NB4 (cell line): ENCODE measurements around the gene STAB1.

Experiments
- DNase-seq: peaks from one replicate; pipeline ENCODE4 v3.0.0; 2010; ENCODE audit warnings: low read depth
- H3K4me3 ChIP-seq: one replicate; pipeline ENCODE4 v1.5.1; 2011; ENCODE audit warnings: mild to moderate bottlenecking, low read depth, low read length, moderate library complexity
- MYC ChIP-seq: IDR thresholded peaks from 2 replicates; pipeline ENCODE4 v1.6.1; 2011; ENCODE audit warnings: low read depth, low read length
- POLR2A ChIP-seq: IDR thresholded peaks from 2 replicates; pipeline ENCODE4 v1.6.1; 2011; ENCODE audit warnings: mild to moderate bottlenecking; ENCODE audit not compliant: insufficient read length; ENCODE audit errors: extremely low read depth
- TF ChIP-seq, protein P1 (sequence below): IDR thresholded peaks from 2 replicates; pipeline ENCODE4 v1.6.1; 2011; ENCODE audit warnings: low read depth, low read length
- TF ChIP-seq, protein P2 (sequence below): IDR thresholded peaks from one replicate; pipeline ENCODE4 v1.5.1; 2012; ENCODE audit warnings: low read depth, low read length

The STAB1 gene

DNA sequence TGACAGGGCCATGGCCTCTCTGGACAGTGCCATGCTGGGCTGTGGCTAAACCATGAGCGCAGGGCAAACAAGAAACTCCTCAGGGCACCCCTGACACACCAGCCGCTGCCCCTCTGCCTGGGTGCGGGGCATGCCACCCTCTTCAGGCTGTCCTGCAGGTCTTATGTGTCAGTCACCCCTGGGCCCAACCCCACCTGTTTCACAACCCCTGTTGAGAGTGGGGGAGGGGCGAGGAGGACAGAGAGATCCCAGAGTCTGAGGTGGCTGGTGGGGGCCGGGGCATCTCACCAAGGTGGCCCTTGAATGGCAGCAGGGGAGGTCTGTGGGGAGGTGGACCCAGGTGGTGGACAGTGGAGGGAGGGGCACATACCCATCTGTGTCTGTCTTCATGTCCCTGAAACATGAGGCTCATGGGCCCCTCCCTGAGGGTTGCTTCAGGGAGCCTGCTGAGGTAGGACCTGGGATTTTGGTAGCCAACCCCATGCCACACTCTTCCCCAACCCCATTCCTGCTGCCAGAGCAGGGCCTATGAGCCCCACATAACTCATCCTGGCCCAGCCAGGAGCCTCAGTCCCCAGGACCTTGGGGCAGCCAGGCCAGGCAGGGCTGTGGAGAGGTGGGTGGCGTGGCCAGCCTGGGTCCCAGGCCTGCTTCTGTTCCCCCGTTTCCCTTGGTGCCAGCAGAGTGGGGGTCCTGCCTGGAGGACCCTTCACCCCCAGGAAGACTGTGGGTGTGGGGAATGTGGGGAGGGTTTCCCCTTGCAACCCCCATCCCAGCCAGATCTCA lies 1.7 kb upstream of the STAB1 start:
- DNase-seq = peak; percentile 45
- TF ChIP-seq, protein P1, sequence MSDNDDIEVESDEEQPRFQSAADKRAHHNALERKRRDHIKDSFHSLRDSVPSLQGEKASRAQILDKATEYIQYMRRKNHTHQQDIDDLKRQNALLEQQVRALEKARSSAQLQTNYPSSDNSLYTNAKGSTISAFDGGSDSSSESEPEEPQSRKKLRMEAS = no peak
- TF ChIP-seq MYC = no peak
- TF ChIP-seq, protein P2, sequence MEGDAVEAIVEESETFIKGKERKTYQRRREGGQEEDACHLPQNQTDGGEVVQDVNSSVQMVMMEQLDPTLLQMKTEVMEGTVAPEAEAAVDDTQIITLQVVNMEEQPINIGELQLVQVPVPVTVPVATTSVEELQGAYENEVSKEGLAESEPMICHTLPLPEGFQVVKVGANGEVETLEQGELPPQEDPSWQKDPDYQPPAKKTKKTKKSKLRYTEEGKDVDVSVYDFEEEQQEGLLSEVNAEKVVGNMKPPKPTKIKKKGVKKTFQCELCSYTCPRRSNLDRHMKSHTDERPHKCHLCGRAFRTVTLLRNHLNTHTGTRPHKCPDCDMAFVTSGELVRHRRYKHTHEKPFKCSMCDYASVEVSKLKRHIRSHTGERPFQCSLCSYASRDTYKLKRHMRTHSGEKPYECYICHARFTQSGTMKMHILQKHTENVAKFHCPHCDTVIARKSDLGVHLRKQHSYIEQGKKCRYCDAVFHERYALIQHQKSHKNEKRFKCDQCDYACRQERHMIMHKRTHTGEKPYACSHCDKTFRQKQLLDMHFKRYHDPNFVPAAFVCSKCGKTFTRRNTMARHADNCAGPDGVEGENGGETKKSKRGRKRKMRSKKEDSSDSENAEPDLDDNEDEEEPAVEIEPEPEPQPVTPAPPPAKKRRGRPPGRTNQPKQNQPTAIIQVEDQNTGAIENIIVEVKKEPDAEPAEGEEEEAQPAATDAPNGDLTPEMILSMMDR = no peak
- no peak overlapping the region for H3K4me3 ChIP-seq

DNA sequence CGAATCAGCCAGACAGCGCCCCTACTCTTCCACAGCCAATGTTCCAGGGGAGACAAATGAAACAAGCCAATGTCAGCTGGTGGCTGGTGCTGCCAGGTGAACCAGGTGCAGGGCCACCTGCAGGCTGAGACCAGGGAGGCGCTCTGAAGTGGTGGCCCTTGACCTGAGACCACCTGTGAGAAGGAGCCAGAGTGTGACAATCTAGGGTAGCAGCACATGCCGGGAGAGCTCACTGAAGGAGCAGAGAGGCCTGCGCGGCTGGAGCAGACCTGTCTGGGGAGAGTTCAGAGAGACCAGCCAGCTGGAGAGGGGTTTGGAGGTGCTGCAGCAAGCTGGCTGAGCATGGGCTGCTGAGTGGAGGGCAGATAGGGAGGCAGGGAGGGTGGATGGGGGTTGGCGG lies 693 bp upstream of the STAB1 start:
- no peak for DNase-seq
- no peak overlapping the region for H3K4me3 ChIP-seq
- TF ChIP-seq, protein P2 = no peak
- TF ChIP-seq POLR2A = no peak
- TF ChIP-seq, protein P1 = no peak
- TF ChIP-seq MYC = no peak

DNA sequence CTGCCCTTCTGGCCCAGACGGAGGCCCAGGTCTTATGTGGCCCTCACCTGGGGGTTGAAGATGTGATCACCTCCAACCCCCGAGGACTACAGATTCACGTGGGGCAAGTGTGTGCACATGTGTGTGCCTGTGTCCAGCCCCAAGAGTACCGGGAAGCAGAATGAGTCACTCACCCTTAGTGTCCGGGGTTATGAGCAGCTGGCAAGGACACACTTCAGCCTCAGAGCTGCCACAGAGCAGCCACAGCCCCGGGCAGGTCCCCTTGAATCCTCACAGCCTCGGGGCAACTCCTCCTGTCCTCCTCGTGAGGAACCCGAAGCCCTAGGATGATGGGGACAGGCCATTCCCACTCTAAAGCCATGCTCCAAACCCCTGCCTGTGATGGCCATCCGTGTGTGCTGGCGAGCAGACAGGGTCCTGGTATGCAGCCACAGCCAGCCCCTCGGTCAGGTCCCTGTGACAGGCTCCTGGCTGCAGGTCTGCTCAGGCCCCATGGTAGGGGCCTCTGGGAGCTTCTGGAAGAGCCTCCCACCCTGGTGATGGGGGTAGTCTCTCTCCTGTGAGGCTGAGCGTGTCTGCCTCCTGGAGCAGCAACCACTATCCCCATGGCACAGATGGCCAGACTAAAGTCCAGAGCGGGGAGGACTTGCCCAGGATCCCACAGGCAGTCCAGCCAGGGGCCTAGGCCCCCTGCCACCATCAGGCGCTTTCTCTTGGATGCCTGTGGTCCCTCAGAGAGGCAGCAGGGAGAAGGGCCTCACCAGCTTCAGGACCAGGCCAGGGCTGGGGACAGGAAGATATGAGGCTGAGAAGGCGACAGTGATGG lies 852 bp downstream of the STAB1 start:
- DNase-seq = peak; percentile 71
- H3K4me3 ChIP-seq = peak overlapping the region; percentile 66
- TF ChIP-seq, protein P1 = peak; percentile 70
- TF ChIP-seq POLR2A = no peak

GRCh38 chr3:52498137-52499054 lies 3.3 kb downstream of the STAB1 start:
- peak overlapping the region; percentile 39 for H3K4me3 ChIP-seq
- DNase-seq = peak; percentile 98
- TF ChIP-seq, protein P1 = peak; percentile 66
- TF ChIP-seq POLR2A (no peak), MYC (peak; percentile 51)

DNA sequence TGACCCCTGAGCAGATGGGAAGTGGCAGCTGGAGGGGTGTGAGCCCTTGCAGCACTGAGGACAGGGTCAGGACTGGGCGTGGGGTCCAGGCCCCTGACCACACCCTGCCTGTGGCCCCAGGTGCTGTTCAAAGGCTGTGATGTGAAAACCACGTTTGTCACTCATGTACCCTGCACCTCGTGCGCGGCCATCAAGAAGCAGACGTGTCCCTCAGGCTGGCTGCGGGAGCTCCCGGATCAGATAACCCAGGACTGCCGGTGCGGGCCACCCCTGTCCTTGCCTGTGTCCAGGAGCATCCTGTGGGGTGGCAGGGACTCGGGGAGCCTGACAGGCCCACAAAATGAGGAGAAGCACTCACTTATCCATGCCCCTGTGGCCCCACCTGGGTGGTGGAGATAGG lies 5.9 kb downstream of the STAB1 start:
- no peak for DNase-seq

DNA sequence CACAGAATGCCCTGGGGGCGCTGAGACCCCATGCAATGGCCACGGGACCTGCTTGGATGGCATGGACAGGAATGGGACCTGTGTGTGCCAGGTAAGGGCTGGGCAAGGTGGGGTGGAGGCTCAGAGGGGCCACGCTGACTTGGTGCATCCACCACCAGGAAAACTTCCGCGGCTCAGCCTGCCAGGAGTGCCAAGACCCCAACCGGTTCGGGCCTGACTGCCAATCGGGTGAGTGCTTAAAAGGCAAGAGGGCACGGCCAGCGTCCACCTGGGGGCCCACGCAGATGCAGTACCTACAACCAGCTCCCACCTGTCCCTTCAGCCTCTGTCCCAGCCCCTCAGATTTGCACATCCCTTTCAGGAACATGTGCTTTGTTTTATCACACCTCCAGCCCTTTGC lies 6.9 kb downstream of the STAB1 start:
- TF ChIP-seq MYC (no peak), POLR2A (no peak)
- TF ChIP-seq, protein P1 = no peak
- TF ChIP-seq, protein P2 = no peak
- no peak overlapping the region for H3K4me3 ChIP-seq
- no peak for DNase-seq

More for the DNA sequence above, 5.9 kb downstream of the STAB1 start:
- H3K4me3 ChIP-seq = no peak overlapping the region
- TF ChIP-seq, protein P2 = no peak
- TF ChIP-seq, protein P1 = no peak
- no peak for TF ChIP-seq MYC
- no peak for TF ChIP-seq POLR2A
